Activated T-cell treated with anti-CD3 and anti-CD28 coated beads for 48 hours (primary cell): ENCODE measurements around the gene SPSB1.
"Not testable (repeated sequence)": the region's sequence is repeated elsewhere in the genome, so short reads cannot be mapped to it uniquely, and the experiment has no call there.

ENCODE experiments used
- DNase-seq: peaks from one replicate; pipeline ENCODE4 v3.0.0-alpha.2; 2020; ENCODE audit warnings: low read depth

Gene SPSB1

GRCh38 chr1:9366943-9367780, 74.5 kb downstream of the SPSB1 start:
- no peak for DNase-seq

- DNase-seq: no peak
These were observed 75.1 kb downstream of the SPSB1 start for GRCh38 chr1:9367806-9368205.

- DNase-seq: no peak
These were observed 75.7 kb downstream of the SPSB1 start for GRCh38 chr1:9368356-9368755.

GRCh38 chr1:9369964-9370788, 77.5 kb downstream of the SPSB1 start:
- DNase-seq: no peak

- no peak for DNase-seq
These were observed 78.8 kb downstream of the SPSB1 start for GRCh38 chr1:9371391-9371935.

GRCh38 chr1:9371951-9372350, 79.3 kb downstream of the SPSB1 start:
- no peak for DNase-seq

- DNase-seq: no peak
These were observed 80.9 kb downstream of the SPSB1 start for GRCh38 chr1:9373619-9374018.

GRCh38 chr1:9374748-9375341, 82.2 kb downstream of the SPSB1 start:
- no peak for DNase-seq

- no peak for DNase-seq
These were observed 83.2 kb downstream of the SPSB1 start for GRCh38 chr1:9375912-9376311.

GRCh38 chr1:9376430-9376829, 83.7 kb downstream of the SPSB1 start:
- no peak for DNase-seq

- no peak for DNase-seq
These were observed 84.2 kb downstream of the SPSB1 start for GRCh38 chr1:9376886-9377333.

- DNase-seq: no peak
These were observed 86.1 kb downstream of the SPSB1 start for GRCh38 chr1:9378801-9379200.

- DNase-seq: no peak
These were observed 88.0 kb downstream of the SPSB1 start for GRCh38 chr1:9380711-9381110.

GRCh38 chr1:9382643-9383491, 90.2 kb downstream of the SPSB1 start:
- DNase-seq: no peak

- DNase-seq: no peak
These were observed 91.4 kb downstream of the SPSB1 start for GRCh38 chr1:9384128-9384527.

GRCh38 chr1:9384751-9385245, 92.1 kb downstream of the SPSB1 start:
- no peak for DNase-seq

- not testable (repeated sequence) for DNase-seq
These were observed 92.7 kb downstream of the SPSB1 start for GRCh38 chr1:9385392-9385791.

GRCh38 chr1:9385801-9386573, 93.3 kb downstream of the SPSB1 start:
- DNase-seq: no peak

GRCh38 chr1:9388335-9389180, 95.9 kb downstream of the SPSB1 start:
- no peak for DNase-seq

- no peak for DNase-seq
These were observed 97.3 kb downstream of the SPSB1 start for GRCh38 chr1:9389968-9390367.
